Large intestine (tissue), 3 donors: ENCODE measurements around the gene C4orf51. TPM values are rescaled to one million over a fixed set of nuclear protein-coding genes. Genes with fewer than 3 reads are reported as not detected.

Experiments
- DNase-seq, 2 donors: peaks; one replicate each; pipeline versions ENCODE4 v3.0.0 to v3.0.0-alpha.2; 2013
- H3K27ac ChIP-seq: one replicate; pipeline ENCODE4 v1.5.1; 2013; ENCODE audit warnings: low read length
- H3K27me3 ChIP-seq: 2 replicates; pipeline ENCODE4 v1.6.1; 2013; ENCODE audit warnings: low read length; ENCODE audit not compliant: control insufficient read depth, insufficient read depth
- H3K36me3 ChIP-seq: 2 replicates; pipeline ENCODE4 v1.6.1; 2013; ENCODE audit warnings: low read length; ENCODE audit not compliant: control insufficient read depth, insufficient read depth
- H3K4me1 ChIP-seq: one replicate; pipeline ENCODE4 v1.6.1; 2013; ENCODE audit warnings: low read length; ENCODE audit not compliant: control insufficient read depth, insufficient read depth
- H3K4me3 ChIP-seq: one replicate; pipeline ENCODE4 v1.5.1; 2013; ENCODE audit warnings: low read length
- H3K9me3 ChIP-seq: one replicate; pipeline ENCODE4 v1.6.1; 2013; ENCODE audit warnings: mild to moderate bottlenecking, low read depth, low read length, moderate library complexity; ENCODE audit not compliant: control insufficient read depth
- WGBS: methylation state at CpG from one replicate; pipeline ENCODE4 v1.1.5; 2013; ENCODE audit warnings: low lambda C conversion rate; ENCODE audit not compliant: insufficient coverage; 5-methylcytosine and 5-hydroxymethylcytosine counted together
- polyA plus RNA-seq: library from polyadenylated mRNA; unstranded; fragments of 120-200 nt; gene quantifications from one replicate; pipeline ENCODE4 v1.2.1, GENCODE V29; 2013

Gene C4orf51
- polyA plus RNA-seq, 1 donor, result not detected

DNA sequence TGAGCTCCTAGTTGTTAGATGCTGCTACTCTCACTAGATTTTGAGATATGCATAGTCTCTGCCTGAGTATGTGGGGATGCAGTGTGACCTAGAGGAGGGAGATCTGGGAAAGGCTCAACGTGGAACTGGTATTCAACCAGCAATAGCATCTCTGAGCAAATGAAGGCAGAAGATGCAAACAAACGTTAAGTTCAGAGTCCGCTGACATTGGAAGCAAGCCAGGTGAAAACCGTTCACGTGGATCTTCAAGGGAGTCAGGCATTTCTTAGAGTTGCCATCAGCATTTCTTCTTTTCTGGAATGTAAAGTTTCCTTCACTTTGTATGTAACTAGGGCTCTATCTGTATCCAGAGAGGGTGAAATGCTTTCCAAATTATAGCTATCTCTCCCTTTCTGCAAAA is 59.9 kb downstream of the C4orf51 start:
- no peak overlapping the region for H3K27ac ChIP-seq
- H3K4me3 ChIP-seq, result no peak overlapping the region
- WGBS, result no CpG with 5 or more reads among the region's 5 CpGs
- H3K9me3 ChIP-seq, result no peaks in the 10 kb centered on the region
- peak; percentile 73 to 87 for DNase-seq
- no peaks in the 10 kb centered on the region for H3K27me3 ChIP-seq
- peaks cover 11% of the 10 kb centered on the region for H3K4me1 ChIP-seq
- no peaks in the 10 kb centered on the region for H3K36me3 ChIP-seq

- Histone ChIP-seq H3K4me3 (no peak overlapping the region), H3K27me3 (no peaks in the 10 kb centered on the region), H3K27ac (no peak overlapping the region), H3K36me3 (no peaks in the 10 kb centered on the region), H3K9me3 (no peaks in the 10 kb centered on the region), H3K4me1 (peaks cover 3% of the 10 kb centered on the region)
- 60% methylated on average over 1 of the region's 2 CpGs for WGBS
- DNase-seq, result no peak
These were observed 60.9 kb downstream of the C4orf51 start for GRCh38 chr4:145740806-145741205.

DNA sequence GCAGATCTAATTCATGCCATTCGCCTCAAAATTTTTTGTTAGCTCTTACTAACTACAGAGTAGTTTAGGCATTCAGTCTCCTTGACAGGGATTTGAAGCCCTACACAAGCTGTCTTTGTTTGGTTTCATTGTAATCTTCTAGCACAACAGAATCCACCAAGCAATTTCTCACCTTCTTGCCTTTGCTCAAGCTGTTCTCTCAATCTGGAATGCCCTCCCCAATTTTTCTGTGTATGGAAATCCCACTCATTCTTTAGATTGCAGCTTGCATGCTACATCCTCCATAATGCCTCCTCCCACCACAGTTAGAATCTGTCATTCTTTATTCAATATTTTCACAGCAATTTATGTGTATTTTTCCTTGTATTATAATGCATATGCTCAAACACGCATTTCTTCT is 63.7 kb downstream of the C4orf51 start:
- WGBS, result 100% methylated on average over 1 of the region's 2 CpGs
- no peak for DNase-seq
- Histone ChIP-seq H3K9me3 (no peaks in the 10 kb centered on the region), H3K36me3 (no peaks in the 10 kb centered on the region), H3K4me3 (no peak overlapping the region), H3K27ac (no peak overlapping the region), H3K4me1 (no peaks in the 10 kb centered on the region), H3K27me3 (no peaks in the 10 kb centered on the region)

DNA sequence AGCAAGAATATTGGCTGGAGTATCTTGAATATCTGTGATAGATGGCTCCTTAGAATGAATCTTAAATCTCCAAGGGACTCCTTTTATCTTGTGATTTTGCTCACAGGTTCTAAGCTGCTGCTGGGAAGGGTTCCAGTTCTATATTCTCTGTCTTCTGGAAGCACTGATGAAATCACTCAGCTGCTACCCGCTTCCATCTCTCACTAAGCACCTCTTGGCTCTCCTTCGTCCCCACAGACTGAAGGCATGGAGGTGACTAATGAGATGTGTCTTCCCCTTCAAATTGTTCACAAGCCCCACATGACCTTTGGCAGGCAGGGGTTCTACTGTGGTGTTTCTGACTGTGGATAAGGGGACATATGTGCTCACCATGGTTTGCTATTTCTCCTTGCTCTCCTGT is 75.9 kb downstream of the C4orf51 start:
- Histone ChIP-seq H3K4me3 (no peak overlapping the region), H3K4me1 (no peaks in the 10 kb centered on the region), H3K27me3 (no peaks in the 10 kb centered on the region), H3K9me3 (no peaks in the 10 kb centered on the region), H3K27ac (no peak overlapping the region), H3K36me3 (peaks cover 19% of the 10 kb centered on the region)
- no peak for DNase-seq
- 100% methylated on average over 1 of the region's 2 CpGs for WGBS

- no CpG with 5 or more reads among the region's 1 CpG for WGBS
- peaks cover 23% of the 10 kb centered on the region for H3K36me3 ChIP-seq
- H3K9me3 ChIP-seq, result no peaks in the 10 kb centered on the region
- no peaks in the 10 kb centered on the region for H3K27me3 ChIP-seq
- H3K4me1 ChIP-seq, result no peaks in the 10 kb centered on the region
- no peak overlapping the region for H3K4me3 ChIP-seq
- DNase-seq, result no peak
- H3K27ac ChIP-seq, result no peak overlapping the region
These were observed 76.3 kb downstream of the C4orf51 start for GRCh38 chr4:145756244-145756643.

DNA sequence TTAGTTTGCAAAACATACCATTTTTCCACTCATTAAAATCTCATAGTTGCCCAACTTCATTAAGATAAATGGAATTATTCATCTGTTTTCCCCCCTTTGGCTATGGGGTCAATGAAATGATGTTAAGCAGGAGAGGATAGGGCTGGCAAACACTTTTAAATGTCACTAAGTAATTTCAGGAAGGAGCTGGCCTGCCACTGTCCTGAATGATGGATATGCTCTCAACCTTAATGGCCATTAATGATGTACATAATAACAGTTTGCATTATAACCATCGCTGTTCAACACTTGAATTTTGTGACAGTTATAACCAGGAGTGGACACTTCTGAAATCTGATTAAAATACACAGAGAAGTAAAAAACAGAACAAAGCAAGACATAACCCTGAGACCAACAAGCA is 77.2 kb downstream of the C4orf51 start:
- Histone ChIP-seq H3K27ac (no peak overlapping the region), H3K36me3 (peaks cover 31% of the 10 kb centered on the region), H3K27me3 (no peaks in the 10 kb centered on the region), H3K9me3 (no peaks in the 10 kb centered on the region), H3K4me3 (no peak overlapping the region), H3K4me1 (no peaks in the 10 kb centered on the region)
- WGBS, result no CpG with 5 or more reads among the region's 1 CpG
- DNase-seq, result no peak

DNA sequence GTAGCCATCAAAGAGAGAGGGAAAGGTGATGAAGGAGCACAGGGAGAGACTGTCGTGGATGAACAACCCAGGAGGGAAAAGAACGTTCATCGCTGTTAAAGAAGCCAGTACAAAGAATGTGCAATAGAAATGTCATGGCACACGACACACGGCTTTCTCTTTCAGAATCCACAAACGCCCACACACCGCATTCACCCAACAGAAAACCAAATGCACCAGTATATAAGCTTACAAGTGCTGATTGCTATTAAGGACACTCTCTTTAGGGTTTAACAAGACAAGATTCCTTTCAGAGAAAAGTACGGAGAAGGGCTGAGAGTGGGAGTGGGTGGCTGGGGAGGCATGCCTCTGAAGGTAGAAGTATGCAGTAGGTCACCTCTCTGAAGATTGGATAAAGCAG is 80.2 kb downstream of the C4orf51 start:
- Histone ChIP-seq H3K9me3 (no peaks in the 10 kb centered on the region), H3K27me3 (no peaks in the 10 kb centered on the region), H3K27ac (no peak overlapping the region), H3K36me3 (peaks cover 61% of the 10 kb centered on the region), H3K4me3 (no peak overlapping the region), H3K4me1 (no peaks in the 10 kb centered on the region)
- no peak for DNase-seq
- WGBS, result 94% methylated on average over 3 of the region's 8 CpGs

GRCh38 chr4:145760961-145761929 is 81.3 kb downstream of the C4orf51 start:
- WGBS, result no CpG with 5 or more reads among the region's 49 CpGs
- no peak for DNase-seq

GRCh38 chr4:145762719-145763118 is 82.8 kb downstream of the C4orf51 start:
- Histone ChIP-seq H3K36me3 (peaks cover 81% of the 10 kb centered on the region), H3K27ac (no peak overlapping the region), H3K4me3 (no peak overlapping the region), H3K9me3 (no peaks in the 10 kb centered on the region), H3K27me3 (no peaks in the 10 kb centered on the region), H3K4me1 (no peaks in the 10 kb centered on the region)
- no CpG with 5 or more reads among the region's 8 CpGs for WGBS
- DNase-seq, result no peak

More at GRCh38 chr4:145760961-145761929, 81.3 kb downstream of the C4orf51 start:
- Histone ChIP-seq H3K36me3 (peaks cover 71% of the 10 kb centered on the region), H3K27ac (no peak overlapping the region), H3K9me3 (no peaks in the 10 kb centered on the region), H3K4me3 (no peak overlapping the region), H3K4me1 (no peaks in the 10 kb centered on the region), H3K27me3 (no peaks in the 10 kb centered on the region)

DNA sequence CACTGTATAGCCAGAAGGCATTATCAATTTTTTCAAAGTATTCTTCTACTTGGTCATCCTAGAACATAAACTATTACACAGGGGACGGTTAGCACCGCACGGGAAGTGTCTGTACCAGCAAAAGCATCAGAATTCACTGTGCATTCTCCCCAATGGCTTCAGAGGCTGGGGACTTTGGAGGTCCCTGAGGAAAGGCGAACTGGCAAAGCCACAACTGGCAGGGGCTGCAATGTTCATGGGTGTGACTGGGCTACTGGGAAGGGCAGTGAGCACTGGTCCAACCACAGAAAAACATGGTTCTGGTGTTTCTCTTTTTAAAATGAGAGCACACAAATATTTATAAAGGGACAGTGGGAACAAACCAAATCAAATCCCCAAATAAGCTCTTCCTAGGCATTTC is 83.5 kb downstream of the C4orf51 start:
- H3K27ac ChIP-seq, result no peak overlapping the region
- H3K36me3 ChIP-seq, result peaks cover 80% of the 10 kb centered on the region
- H3K27me3 ChIP-seq, result no peaks in the 10 kb centered on the region
- H3K4me3 ChIP-seq, result no peak overlapping the region
- no peak for DNase-seq
- no peaks in the 10 kb centered on the region for H3K4me1 ChIP-seq
- H3K9me3 ChIP-seq, result no peaks in the 10 kb centered on the region
- WGBS, result no CpG with 5 or more reads among the region's 4 CpGs

DNA sequence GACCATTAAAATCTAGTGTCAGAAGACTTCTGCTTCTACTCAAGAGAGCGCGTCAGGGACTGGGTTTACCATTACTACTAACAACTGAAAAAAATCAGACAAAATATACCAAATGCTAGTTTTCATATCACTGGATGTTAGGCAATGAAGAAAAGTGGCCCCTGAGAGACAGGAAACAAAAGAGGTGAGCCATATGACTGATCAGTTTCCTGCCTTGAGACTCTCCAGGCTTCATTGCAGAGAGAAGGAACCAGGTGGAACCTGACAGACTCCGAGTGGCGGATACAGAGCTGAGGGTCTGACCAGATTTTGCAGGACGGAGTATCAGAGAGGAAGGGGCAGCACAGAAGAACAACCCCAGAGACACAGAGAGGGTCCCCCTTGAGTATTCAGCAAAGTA is 86.3 kb downstream of the C4orf51 start:
- Histone ChIP-seq H3K4me3 (no peak overlapping the region), H3K9me3 (no peaks in the 10 kb centered on the region), H3K27me3 (no peaks in the 10 kb centered on the region), H3K4me1 (no peaks in the 10 kb centered on the region), H3K36me3 (peaks cover 70% of the 10 kb centered on the region), H3K27ac (no peak overlapping the region)
- no CpG with 5 or more reads among the region's 5 CpGs for WGBS
- no peak for DNase-seq
